GM12878 (cell line): ENCODE results near the gene KLHDC10. TPM values are rescaled to one million over a fixed set of nuclear protein-coding genes. Genes with fewer than 3 reads are reported as not detected.

Experiments
- BCL11A ChIP-seq: IDR thresholded peaks from 2 replicates; pipeline ENCODE4 v1.6.1; 2011; ENCODE audit warnings: low read depth, low read length
- CBFB ChIP-seq: IDR thresholded peaks from 2 replicates; pipeline ENCODE4 v1.6.1; 2016; ENCODE audit warnings: antibody characterized with exemption, low read depth
- CBX5 ChIP-seq: sonication (generic); IDR thresholded peaks from 2 replicates; pipeline ENCODE4 v1.6.1; 2016; ENCODE audit warnings: low read depth, moderate library complexity, mild to moderate bottlenecking, inconsistent platforms
- CREM ChIP-seq: IDR thresholded peaks from 2 replicates; pipeline ENCODE4 v1.6.1; 2014; ENCODE audit warnings: antibody characterized with exemption, low read depth
- ESRRA ChIP-seq: IDR thresholded peaks from 2 replicates; pipeline ENCODE4 v1.6.1; 2012; ENCODE audit warnings: mild to moderate bottlenecking, low read length, improper control_type of control experiment
- FOXM1 ChIP-seq: IDR thresholded peaks from 2 replicates; pipeline ENCODE4 v1.6.1; 2012; ENCODE audit warnings: low read depth, mild to moderate bottlenecking, inconsistent platforms, low read length, moderate library complexity
- HDAC2 ChIP-seq: fragments of 200-600 bp; sonication (generic); IDR thresholded peaks from 2 replicates; pipeline ENCODE4 v1.6.1; 2017
- IKZF2 ChIP-seq, 2 experiments: fragments of 450-650 bp; IDR thresholded peaks; 2 replicates each; pipeline ENCODE4 v1.6.1; 2017; ENCODE audit warnings: mild to moderate bottlenecking in 2 of 2, moderate library complexity in 2 of 2
- JUNB ChIP-seq: IDR thresholded peaks from 2 replicates; pipeline ENCODE4 v1.6.1; 2016; ENCODE audit warnings: antibody characterized with exemption, mild to moderate bottlenecking
- KDM1A ChIP-seq: fragments of 200-600 bp; sonication (generic); IDR thresholded peaks from 2 replicates; pipeline ENCODE4 v1.6.1; 2016; ENCODE audit warnings: borderline replicate concordance
- MTA2 ChIP-seq: fragments of 450-650 bp; IDR thresholded peaks from 2 replicates; pipeline ENCODE4 v1.6.1; 2016; ENCODE audit warnings: low read depth, mild to moderate bottlenecking, moderate library complexity
- NFIC ChIP-seq: IDR thresholded peaks from 2 replicates; pipeline ENCODE4 v1.6.1; 2012; ENCODE audit warnings: low read depth, mild to moderate bottlenecking, inconsistent platforms, low read length, moderate library complexity
- RBBP5 ChIP-seq: fragments of 200-600 bp; sonication (generic); conservative IDR thresholded peaks from 2 replicates; pipeline ENCODE4 v1.6.1; 2016
- RUNX3 ChIP-seq: IDR thresholded peaks from 2 replicates; pipeline ENCODE4 v1.6.1; 2012; ENCODE audit warnings: low read length, inconsistent platforms
- SP1 ChIP-seq: IDR thresholded peaks from one replicate; pipeline ENCODE4 v1.6.1; 2011; ENCODE audit warnings: low read depth, low read length
- ZNF217 ChIP-seq: fragments of 450-650 bp; IDR thresholded peaks from 2 replicates; pipeline ENCODE4 v1.6.1; 2017; ENCODE audit warnings: antibody characterized with exemption, mild to moderate bottlenecking
- ZNF274 ChIP-seq: IDR thresholded peaks from one replicate; pipeline ENCODE4 v1.8.0; 2011; ENCODE audit not compliant: insufficient read length, insufficient read depth
- ZSCAN29 ChIP-seq: fragments of 450-650 bp; IDR thresholded peaks from 2 replicates; pipeline ENCODE4 v1.6.1; 2017; ENCODE audit warnings: mild to moderate bottlenecking, moderate library complexity
- polyA plus RNA-seq, 11 experiments: library from polyadenylated mRNA; depleted of rRNA in 4 of 11; unstranded in 6 of 11; stranded (reverse) in 5 of 11; fragments of >200 nt; fragmentation: Nextera tagmentation in 4 of 11; fragmentation: Illumina TruSeq in 1 of 11; extraction: Ambion mirVana in 4 of 11; extraction: Trizol in 1 of 11; gene quantifications; 1 replicate in 1 of 11; 2 replicates in 10 of 11; pipeline versions ENCODE4 v1.2.1 to v1.2.3, GENCODE V29; 2011 to 2016; ENCODE audit warnings: inconsistent platforms in 2 of 11, missing spikeins in 2 of 11, low read depth in 1 of 11
- total RNA-seq, 4 experiments: library from RNA; depleted of rRNA in 3 of 4; stranded (reverse); fragments of >200 nt in 3 of 4; fragmentation: Illumina TruSeq in 1 of 4; extraction: Trizol in 1 of 4; gene quantifications; 2 replicates each; pipeline versions ENCODE4 v1.2.1 to v1.2.3, GENCODE V29; 2013 to 2021
- TF ChIP-seq, protein P1 (sequence below): IDR thresholded peaks from 2 replicates; pipeline ENCODE4 v1.6.1; 2012; ENCODE audit warnings: low read depth, low read length, improper control_type of control experiment
- TF ChIP-seq, protein P2 (sequence below): IDR thresholded peaks from 2 replicates; pipeline ENCODE4 v1.6.1; 2012; ENCODE audit warnings: improper control_type of control experiment, low read depth, low read length; ENCODE audit not compliant: insufficient replicate concordance
- TF ChIP-seq, protein P3 (sequence below): fragments of 450-650 bp; formaldehyde crosslinking; IDR thresholded peaks from 2 replicates; pipeline ENCODE4 v1.4.0; 2022; ENCODE audit warnings: mild to moderate bottlenecking, moderate library complexity

Gene KLHDC10
- total and polyA plus RNA-seq, 10 of the 15 experiments (the other 5 are each of a cell fraction or from before 2014, with no cell fraction given): 2.9 to 20.6 (median 9.4) TPM

DNA sequence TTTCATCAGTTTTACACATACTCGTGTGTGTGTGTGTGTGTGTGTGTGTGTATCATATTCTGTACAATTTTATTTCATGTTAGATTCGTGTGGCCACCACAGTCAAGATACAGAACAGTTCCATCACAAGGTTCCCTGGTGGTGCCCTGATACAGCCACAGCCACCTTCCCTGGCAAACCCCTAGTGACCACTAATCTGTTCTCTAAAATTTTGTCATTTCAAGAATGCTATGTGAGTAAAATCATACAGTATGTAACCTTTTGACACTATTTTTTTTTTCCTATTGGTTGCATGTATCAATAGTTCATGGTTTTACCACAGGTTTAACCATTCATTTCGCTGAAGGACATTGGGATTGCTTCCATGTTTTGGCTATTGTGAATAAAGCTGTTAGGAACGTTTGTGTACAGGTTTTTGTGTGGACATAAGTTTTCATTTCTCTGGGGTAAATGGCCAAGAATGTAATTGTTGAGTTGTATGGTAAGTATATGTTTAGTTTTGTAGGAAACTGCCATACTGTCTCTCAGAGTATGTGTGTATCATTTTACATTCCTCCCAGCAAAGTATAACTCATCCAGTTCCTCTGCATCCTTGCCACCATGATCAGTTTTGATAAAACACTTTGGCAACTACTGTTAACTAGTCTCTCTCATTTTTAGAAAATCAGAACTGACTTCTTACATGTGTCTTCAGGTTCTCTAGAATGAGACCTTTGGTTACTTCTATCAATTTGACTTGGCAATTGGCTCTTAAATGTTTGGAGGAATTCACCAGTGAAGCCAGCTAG, 20.6 kb downstream of the KLHDC10 start (continued):
- TF ChIP-seq NFIC (peak; percentile 78; the same call in 1 of the 2 replicates), ZNF274 (no peak), MTA2 (peak; percentile 23; the same call in 1 of the 2 replicates), IKZF2 (IDR thresholded peaks at IDR 0.05) (peak; percentile 50 to 54; a peak in 1 of 4 replicates), KDM1A (no peak), CBX5 (0 out of 2 replicates have a peak, but pooled peaks have one; percentile 19), RUNX3 (peak; percentile 87), RBBP5 (no peak), SP1 (no peak), ZSCAN29 (no peak), ESRRA (no peak), CBFB (peak; percentile 47; the same call in 1 of the 2 replicates), JUNB (peak; percentile 93), ZNF217 (no peak), BCL11A (peak; percentile 22; the same call in 1 of the 2 replicates), HDAC2 (no peak), CREM (peak; percentile 55; the same call in 1 of the 2 replicates), FOXM1 (peak; percentile 76; the same call in 1 of the 2 replicates)
- TF ChIP-seq, protein P1, sequence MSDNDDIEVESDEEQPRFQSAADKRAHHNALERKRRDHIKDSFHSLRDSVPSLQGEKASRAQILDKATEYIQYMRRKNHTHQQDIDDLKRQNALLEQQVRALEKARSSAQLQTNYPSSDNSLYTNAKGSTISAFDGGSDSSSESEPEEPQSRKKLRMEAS: no peak
- TF ChIP-seq, protein P2, sequence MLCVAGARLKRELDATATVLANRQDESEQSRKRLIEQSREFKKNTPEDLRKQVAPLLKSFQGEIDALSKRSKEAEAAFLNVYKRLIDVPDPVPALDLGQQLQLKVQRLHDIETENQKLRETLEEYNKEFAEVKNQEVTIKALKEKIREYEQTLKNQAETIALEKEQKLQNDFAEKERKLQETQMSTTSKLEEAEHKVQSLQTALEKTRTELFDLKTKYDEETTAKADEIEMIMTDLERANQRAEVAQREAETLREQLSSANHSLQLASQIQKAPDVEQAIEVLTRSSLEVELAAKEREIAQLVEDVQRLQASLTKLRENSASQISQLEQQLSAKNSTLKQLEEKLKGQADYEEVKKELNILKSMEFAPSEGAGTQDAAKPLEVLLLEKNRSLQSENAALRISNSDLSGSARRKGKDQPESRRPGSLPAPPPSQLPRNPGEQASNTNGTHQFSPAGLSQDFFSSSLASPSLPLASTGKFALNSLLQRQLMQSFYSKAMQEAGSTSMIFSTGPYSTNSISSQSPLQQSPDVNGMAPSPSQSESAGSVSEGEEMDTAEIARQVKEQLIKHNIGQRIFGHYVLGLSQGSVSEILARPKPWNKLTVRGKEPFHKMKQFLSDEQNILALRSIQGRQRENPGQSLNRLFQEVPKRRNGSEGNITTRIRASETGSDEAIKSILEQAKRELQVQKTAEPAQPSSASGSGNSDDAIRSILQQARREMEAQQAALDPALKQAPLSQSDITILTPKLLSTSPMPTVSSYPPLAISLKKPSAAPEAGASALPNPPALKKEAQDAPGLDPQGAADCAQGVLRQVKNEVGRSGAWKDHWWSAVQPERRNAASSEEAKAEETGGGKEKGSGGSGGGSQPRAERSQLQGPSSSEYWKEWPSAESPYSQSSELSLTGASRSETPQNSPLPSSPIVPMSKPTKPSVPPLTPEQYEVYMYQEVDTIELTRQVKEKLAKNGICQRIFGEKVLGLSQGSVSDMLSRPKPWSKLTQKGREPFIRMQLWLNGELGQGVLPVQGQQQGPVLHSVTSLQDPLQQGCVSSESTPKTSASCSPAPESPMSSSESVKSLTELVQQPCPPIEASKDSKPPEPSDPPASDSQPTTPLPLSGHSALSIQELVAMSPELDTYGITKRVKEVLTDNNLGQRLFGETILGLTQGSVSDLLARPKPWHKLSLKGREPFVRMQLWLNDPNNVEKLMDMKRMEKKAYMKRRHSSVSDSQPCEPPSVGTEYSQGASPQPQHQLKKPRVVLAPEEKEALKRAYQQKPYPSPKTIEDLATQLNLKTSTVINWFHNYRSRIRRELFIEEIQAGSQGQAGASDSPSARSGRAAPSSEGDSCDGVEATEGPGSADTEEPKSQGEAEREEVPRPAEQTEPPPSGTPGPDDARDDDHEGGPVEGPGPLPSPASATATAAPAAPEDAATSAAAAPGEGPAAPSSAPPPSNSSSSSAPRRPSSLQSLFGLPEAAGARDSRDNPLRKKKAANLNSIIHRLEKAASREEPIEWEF: no peak
- TF ChIP-seq, protein P3, sequence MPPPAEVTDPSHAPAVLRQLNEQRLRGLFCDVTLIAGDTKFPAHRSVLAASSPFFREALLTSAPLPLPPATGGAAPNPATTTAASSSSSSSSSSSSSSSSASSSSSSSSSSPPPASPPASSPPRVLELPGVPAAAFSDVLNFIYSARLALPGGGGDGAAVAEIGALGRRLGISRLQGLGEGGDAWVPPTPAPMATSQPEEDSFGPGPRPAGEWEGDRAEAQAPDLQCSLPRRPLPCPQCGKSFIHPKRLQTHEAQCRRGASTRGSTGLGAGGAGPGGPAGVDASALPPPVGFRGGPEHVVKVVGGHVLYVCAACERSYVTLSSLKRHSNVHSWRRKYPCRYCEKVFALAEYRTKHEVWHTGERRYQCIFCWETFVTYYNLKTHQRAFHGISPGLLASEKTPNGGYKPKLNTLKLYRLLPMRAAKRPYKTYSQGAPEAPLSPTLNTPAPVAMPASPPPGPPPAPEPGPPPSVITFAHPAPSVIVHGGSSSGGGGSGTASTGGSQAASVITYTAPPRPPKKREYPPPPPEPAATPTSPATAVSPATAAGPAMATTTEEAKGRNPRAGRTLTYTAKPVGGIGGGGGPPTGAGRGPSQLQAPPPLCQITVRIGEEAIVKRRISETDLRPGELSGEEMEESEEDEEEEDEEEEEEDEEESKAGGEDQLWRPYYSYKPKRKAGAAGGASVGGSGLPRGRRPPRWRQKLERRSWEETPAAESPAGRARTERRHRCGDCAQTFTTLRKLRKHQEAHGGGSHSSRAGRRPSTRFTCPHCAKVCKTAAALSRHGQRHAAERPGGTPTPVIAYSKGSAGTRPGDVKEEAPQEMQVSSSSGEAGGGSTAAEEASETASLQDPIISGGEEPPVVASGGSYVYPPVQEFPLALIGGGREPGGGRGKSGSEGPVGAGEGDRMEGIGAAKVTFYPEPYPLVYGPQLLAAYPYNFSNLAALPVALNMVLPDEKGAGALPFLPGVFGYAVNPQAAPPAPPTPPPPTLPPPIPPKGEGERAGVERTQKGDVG (CRISPR knock-in tag): no peak
